Activated CD4-positive, alpha-beta memory T cell treated with anti-CD3 and anti-CD28 coated beads, Interleukin-2, amount 10 ng/mL, durations not matched to agents 7 days and 5 days (primary cell): ENCODE measurements around the gene BEND6. TPM values are rescaled to one million over a fixed set of nuclear protein-coding genes. Genes with fewer than 3 reads are reported as not detected.

ENCODE experiments used
- CTCF ChIA-PET: fragments of 350-600 bp; sonication (Branson Sonifier 250); formaldehyde crosslinking; loops from one replicate; lab custom pipeline; 2021; ENCODE audit warnings: antibody characterized with exemption, inconsistent platforms; lab: Charles Lee
- POLR2A ChIA-PET: fragments of 350-600 bp; sonication (Branson Sonifier 250); formaldehyde crosslinking; loops from one replicate; lab custom pipeline; 2021; ENCODE audit warnings: antibody characterized with exemption; lab: Charles Lee
- DNase-seq: peaks from one replicate; pipeline ENCODE4 v3.0.0-alpha.2; 2020
- H3K27ac Mint-ChIP-seq: one replicate; pipeline ENCODE4 v1.8.0; 2021; ENCODE audit warnings: mild to moderate bottlenecking, mixed read lengths
- H3K27me3 Mint-ChIP-seq: one replicate; pipeline ENCODE4 v1.8.0; 2021; ENCODE audit warnings: mixed read lengths
- H3K36me3 Mint-ChIP-seq: one replicate; pipeline ENCODE4 v1.8.0; 2021; ENCODE audit warnings: low read depth, mixed read lengths
- H3K4me1 Mint-ChIP-seq: one replicate; pipeline ENCODE4 v1.8.0; 2021; ENCODE audit warnings: mixed read lengths
- H3K4me3 Mint-ChIP-seq: one replicate; pipeline ENCODE4 v1.8.0; 2021; ENCODE audit warnings: mild to moderate bottlenecking, mixed read lengths
- H3K9me3 Mint-ChIP-seq: one replicate; pipeline ENCODE4 v1.8.0; 2021; ENCODE audit warnings: mixed read lengths
- total RNA-seq, 2 experiments: library from RNA; stranded (reverse); gene quantifications; one replicate each; pipeline ENCODE4 v1.2.3, GENCODE V29; 2021

BEND6 gene
- total RNA-seq, 2 experiments from 2014 or later: not detected

DNA sequence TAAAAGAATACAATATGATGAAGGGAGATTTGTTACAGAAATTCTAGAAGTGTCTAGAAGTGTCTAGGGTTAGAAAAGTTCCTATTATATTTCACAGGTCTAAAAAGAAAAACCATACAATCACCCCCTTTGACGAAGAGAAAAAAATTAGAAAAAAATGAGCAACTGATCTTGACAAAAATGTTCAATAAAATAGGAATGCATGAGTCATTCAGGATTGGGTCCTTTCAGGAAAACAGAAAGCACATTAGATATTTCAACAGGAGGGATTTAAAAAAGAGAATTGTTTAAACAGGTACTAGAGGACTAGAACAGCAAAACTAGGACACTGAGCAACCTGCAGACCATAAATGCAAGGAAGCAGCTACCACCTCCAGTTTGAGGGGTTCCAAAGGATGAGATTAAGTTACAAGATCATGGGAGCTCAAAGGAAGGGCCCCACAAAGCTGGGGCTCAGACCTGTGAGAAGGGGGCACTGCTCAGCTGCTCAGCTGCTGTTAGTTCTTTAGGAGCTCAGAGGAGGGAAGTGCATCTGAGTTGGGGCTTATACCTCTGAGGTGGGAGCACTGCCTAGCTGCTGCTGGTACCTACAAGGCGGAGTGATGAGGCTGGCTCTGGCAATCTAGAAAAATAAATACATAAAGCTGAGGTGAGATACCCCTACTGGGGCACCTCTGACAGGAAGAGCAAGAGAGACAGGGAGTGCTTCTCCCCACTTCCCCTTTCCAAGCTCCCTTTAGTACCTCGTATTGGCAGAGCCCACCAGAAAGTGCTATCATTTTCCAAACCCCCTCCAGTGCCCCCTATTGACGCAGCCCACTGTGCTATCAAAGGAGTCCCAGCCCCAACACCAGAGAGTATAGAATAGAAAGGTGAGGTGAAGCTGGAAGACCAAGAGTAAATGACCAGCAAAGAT, 27.1 kb upstream of the BEND6 start:
- POLR2A ChIA-PET: no interaction called here
- Mint-ChIP-seq H3K27ac (no peak overlapping the region), H3K4me3 (no peak overlapping the region), H3K4me1 (no peaks in the 10 kb centered on the region), H3K9me3 (no peaks in the 10 kb centered on the region), H3K27me3 (peaks cover 35% of the 10 kb centered on the region), H3K36me3 (no peaks in the 10 kb centered on the region)
- CTCF ChIA-PET: no interaction called here
- DNase-seq: no peak

GRCh38 chr6:56930846-56931245, 24.1 kb upstream of the BEND6 start:
- H3K27me3 Mint-ChIP-seq: peaks cover 33% of the 10 kb centered on the region
- POLR2A ChIA-PET: no interaction called here

DNA sequence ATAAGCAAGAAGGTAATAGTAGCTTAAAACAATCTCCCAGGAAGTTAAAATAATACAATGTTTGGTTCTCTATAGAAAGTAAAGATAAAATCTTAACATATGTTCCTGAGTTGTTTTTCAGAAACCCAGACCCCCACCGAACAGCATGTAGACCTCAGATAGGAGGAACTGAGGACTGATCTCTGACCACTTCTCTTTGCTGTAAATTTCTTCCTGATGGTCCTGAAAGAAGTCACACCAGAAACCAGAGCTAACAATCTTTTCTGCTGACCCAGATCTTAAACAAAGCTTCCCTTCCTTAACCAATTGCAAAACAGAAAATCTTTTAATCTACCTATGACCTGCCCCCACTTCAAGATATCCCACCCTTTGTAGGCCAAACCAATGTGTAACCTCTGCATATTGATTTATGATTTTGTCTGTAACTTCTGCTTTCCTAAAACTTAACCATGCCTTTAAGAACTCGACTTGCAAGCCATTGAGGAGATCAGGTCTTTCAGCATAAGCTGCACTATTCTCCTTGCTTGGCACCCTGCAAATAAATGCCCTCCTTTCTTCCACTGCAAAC, 21.9 kb upstream of the BEND6 start:
- H3K27me3 Mint-ChIP-seq: peaks cover 19% of the 10 kb centered on the region
- ChIA-PET POLR2A (no interaction called here), CTCF (interaction anchor here (0.8 kb wide), 1 partner anchor 13 kb away, joined by 4 read pairs; no protein-coding TSS in a partner anchor)
- no peaks in the 10 kb centered on the region for H3K36me3 Mint-ChIP-seq
- no peak overlapping the region for H3K27ac Mint-ChIP-seq
- no peaks in the 10 kb centered on the region for H3K4me1 Mint-ChIP-seq
- no peaks in the 10 kb centered on the region for H3K9me3 Mint-ChIP-seq
- DNase-seq: no peak
- no peak overlapping the region for H3K4me3 Mint-ChIP-seq

More at GRCh38 chr6:56930846-56931245, 24.1 kb upstream of the BEND6 start:
- no peak for DNase-seq
- H3K9me3 Mint-ChIP-seq: no peaks in the 10 kb centered on the region
- H3K36me3 Mint-ChIP-seq: no peaks in the 10 kb centered on the region
- H3K4me3 Mint-ChIP-seq: no peak overlapping the region
- no peaks in the 10 kb centered on the region for H3K4me1 Mint-ChIP-seq
- CTCF ChIA-PET: interaction anchor here (1.0 kb wide), 1 partner anchor 24 kb away, joined by 3 read pairs; no protein-coding TSS in a partner anchor
- no peak overlapping the region for H3K27ac Mint-ChIP-seq

DNA sequence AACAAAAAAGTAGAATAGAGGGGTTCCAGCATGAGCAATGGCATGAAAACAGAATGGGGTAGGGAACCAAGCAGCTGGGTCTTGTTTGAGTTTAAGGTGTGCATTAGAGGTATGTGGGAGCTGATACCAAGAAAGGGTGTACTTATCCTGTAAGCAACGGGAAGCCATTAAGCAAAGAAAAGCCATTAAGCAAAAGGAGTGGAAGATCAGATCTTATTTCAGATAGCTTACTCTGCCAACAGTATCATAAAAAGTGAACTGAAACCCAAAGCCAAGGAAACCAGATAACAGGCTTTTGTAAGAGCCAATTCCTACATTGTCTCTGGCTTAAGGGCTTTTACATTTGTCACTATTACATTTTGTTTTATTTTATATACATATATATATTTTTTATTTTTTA, 21.3 kb upstream of the BEND6 start:
- Mint-ChIP-seq H3K9me3 (no peaks in the 10 kb centered on the region), H3K4me1 (no peaks in the 10 kb centered on the region), H3K27ac (no peak overlapping the region), H3K27me3 (peaks cover 19% of the 10 kb centered on the region), H3K4me3 (no peak overlapping the region), H3K36me3 (no peaks in the 10 kb centered on the region)
- ChIA-PET CTCF (no interaction called here), POLR2A (no interaction called here)
- DNase-seq: no peak

DNA sequence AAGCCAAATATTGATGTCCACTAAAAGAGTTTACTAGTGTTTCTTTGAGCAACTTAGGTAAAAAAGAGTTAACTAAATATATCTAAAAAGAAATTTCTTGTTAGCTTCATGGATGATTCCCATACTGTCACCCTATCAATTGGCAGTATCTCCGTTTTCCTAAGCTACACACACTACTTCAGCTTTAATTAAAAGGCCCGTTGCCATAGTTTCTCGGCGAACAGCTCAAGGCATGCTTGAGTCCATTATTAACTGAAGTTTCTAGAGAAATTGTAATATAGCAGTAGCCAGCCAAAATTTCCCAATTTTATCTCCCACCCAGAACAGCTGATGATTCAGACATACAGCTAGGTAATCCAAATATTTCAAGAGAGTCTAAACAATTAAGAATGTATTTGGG, 20.0 kb upstream of the BEND6 start:
- H3K9me3 Mint-ChIP-seq: peaks cover 2% of the 10 kb centered on the region
- H3K27me3 Mint-ChIP-seq: peaks cover 21% of the 10 kb centered on the region
- H3K4me3 Mint-ChIP-seq: no peak overlapping the region
- ChIA-PET POLR2A (no interaction called here), CTCF (interaction anchor here (1.2 kb wide), 1 partner anchor 382 kb away, joined by 3 read pairs; the partner anchor contains the start of gene PRIM2)
- H3K27ac Mint-ChIP-seq: no peak overlapping the region
- no peaks in the 10 kb centered on the region for H3K4me1 Mint-ChIP-seq
- no peak for DNase-seq
- no peaks in the 10 kb centered on the region for H3K36me3 Mint-ChIP-seq

DNA sequence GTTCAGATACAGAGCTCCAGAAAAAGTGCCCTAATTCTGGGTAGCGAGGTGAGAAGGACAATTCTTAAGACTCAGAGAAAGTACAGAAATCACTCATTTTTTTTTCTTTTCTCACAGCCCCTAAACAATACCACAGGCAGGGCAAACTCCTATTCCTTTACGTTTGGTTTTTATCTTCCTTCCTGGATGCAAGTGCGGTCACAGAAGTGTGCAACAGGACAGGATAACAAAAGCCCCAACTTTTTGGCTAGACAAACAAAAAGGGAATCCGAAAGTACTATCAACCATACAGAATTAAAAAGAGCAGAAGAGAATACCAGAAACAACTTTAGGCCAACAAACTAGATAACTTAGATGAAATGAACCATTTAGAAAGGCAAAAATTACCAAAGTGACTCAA, 18.4 kb upstream of the BEND6 start:
- ChIA-PET POLR2A (no interaction called here), CTCF (interaction anchor here (0.6 kb wide), 1 partner anchor 163 kb away, joined by 3 read pairs; no protein-coding TSS in a partner anchor)
- H3K36me3 Mint-ChIP-seq: no peaks in the 10 kb centered on the region
- no peak overlapping the region for H3K27ac Mint-ChIP-seq
- no peaks in the 10 kb centered on the region for H3K4me1 Mint-ChIP-seq
- H3K27me3 Mint-ChIP-seq: peaks cover 16% of the 10 kb centered on the region
- H3K4me3 Mint-ChIP-seq: no peak overlapping the region
- H3K9me3 Mint-ChIP-seq: peaks cover 7% of the 10 kb centered on the region
- no peak for DNase-seq

DNA sequence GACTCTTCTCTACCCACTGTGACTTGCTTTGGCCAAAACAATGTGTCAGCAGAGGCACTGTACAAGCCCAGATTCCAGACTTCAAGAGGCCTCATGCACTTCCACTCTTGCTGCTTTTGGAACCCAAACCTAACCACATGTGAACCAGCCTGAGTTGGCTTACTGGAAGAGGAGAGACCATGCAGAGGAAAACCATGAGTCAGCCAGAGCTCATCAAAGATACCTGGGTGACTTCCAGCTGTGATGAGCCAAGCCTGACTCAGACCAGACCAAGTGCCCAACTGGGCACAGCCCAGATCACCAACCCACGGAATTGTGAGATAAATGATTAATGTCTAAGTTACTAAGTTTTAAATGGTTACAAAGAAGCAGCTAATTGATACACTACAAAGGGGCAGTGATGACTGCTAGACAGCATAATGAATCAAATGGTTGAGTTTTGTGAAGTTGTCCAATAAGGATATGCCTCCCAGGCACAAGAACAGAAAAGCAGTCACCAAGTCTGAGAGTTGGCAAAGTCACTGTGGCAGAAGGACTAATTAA, 16.2 kb upstream of the BEND6 start:
- H3K9me3 Mint-ChIP-seq: peaks cover 12% of the 10 kb centered on the region
- no peak for DNase-seq
- H3K4me1 Mint-ChIP-seq: no peaks in the 10 kb centered on the region
- H3K4me3 Mint-ChIP-seq: no peak overlapping the region
- CTCF ChIA-PET: interaction anchor here (1.2 to 1.4 kb wide), 2 partner anchors 16 to 35 kb away, joined by 3 to 5 read pairs; partner anchors contain the start of gene BEND6
- POLR2A ChIA-PET: no interaction called here
- peaks cover 2% of the 10 kb centered on the region for H3K27me3 Mint-ChIP-seq
- no peak overlapping the region for H3K27ac Mint-ChIP-seq
- H3K36me3 Mint-ChIP-seq: no peaks in the 10 kb centered on the region

GRCh38 chr6:56940463-56940862, 14.4 kb upstream of the BEND6 start:
- H3K9me3 Mint-ChIP-seq: peaks cover 12% of the 10 kb centered on the region
- H3K27ac Mint-ChIP-seq: no peak overlapping the region
- no peaks in the 10 kb centered on the region for H3K36me3 Mint-ChIP-seq
- CTCF ChIA-PET: no interaction called here
- peaks cover 7% of the 10 kb centered on the region for H3K27me3 Mint-ChIP-seq
- no peak overlapping the region for H3K4me3 Mint-ChIP-seq
- POLR2A ChIA-PET: no interaction called here
- H3K4me1 Mint-ChIP-seq: no peaks in the 10 kb centered on the region
- DNase-seq: no peak

DNA sequence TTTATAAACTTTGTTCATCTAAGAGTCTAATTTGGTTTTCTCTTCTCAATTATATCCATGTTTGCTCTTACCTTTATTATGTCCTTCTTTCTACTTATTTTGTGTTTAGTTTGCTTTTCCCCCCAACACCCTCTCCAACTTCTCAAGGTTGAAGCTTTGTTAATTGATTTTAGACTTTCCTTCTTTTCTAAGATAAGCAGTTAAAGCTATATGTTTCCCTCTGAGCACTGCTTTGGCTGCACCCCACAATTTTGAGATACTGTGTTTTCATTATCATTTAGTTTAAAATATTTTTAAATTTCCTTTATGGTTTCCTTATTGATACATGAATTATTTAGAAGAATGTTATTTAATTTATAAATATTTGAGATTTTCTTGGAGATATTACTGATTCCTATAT, 13.9 kb upstream of the BEND6 start:
- H3K36me3 Mint-ChIP-seq: no peaks in the 10 kb centered on the region

GRCh38 chr6:56944661-56945060, 10.2 kb upstream of the BEND6 start:
- Mint-ChIP-seq H3K27me3 (peaks cover 39% of the 10 kb centered on the region), H3K9me3 (peaks cover 10% of the 10 kb centered on the region), H3K4me3 (no peak overlapping the region), H3K36me3 (no peaks in the 10 kb centered on the region), H3K27ac (no peak overlapping the region), H3K4me1 (no peaks in the 10 kb centered on the region)
- ChIA-PET POLR2A (no interaction called here), CTCF (no interaction called here)
- no peak for DNase-seq

More for the DNA sequence above, 13.9 kb upstream of the BEND6 start:
- no peak overlapping the region for H3K27ac Mint-ChIP-seq
- peaks cover 12% of the 10 kb centered on the region for H3K9me3 Mint-ChIP-seq
- ChIA-PET POLR2A (no interaction called here), CTCF (no interaction called here)
- H3K4me3 Mint-ChIP-seq: no peak overlapping the region
- H3K4me1 Mint-ChIP-seq: no peaks in the 10 kb centered on the region
- peaks cover 12% of the 10 kb centered on the region for H3K27me3 Mint-ChIP-seq
- DNase-seq: no peak

GRCh38 chr6:56946368-56946767, 8.5 kb upstream of the BEND6 start:
- Mint-ChIP-seq H3K9me3 (peaks cover 6% of the 10 kb centered on the region), H3K4me3 (no peak overlapping the region), H3K4me1 (peaks cover 2% of the 10 kb centered on the region), H3K36me3 (no peaks in the 10 kb centered on the region), H3K27ac (no peak overlapping the region), H3K27me3 (peaks cover 48% of the 10 kb centered on the region)
- ChIA-PET CTCF (no interaction called here), POLR2A (no interaction called here)
- no peak for DNase-seq

DNA sequence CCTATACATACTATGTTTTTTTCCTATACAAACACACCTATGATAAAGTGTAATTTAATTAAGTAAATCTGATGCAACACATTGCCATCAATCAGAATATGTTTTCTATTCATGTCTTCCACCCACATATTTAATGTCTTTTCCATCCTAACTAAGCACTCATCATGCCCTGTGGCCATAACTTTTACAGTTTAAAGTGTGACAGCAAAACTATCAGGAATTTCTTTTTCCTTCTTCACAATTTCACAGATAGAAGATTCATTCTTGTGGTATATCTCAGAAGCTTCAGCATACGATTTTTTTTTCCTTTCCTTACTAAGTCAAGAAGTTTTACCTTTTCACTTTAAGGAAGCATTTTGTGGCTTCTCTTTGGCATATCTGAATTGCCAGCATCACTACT, 7.0 kb upstream of the BEND6 start:
- POLR2A ChIA-PET: no interaction called here
- Mint-ChIP-seq H3K4me1 (peaks cover 2% of the 10 kb centered on the region), H3K4me3 (no peak overlapping the region), H3K27me3 (peaks cover 59% of the 10 kb centered on the region), H3K36me3 (no peaks in the 10 kb centered on the region), H3K9me3 (no peaks in the 10 kb centered on the region), H3K27ac (no peak overlapping the region)
- DNase-seq: no peak
- CTCF ChIA-PET: no interaction called here

GRCh38 chr6:56949265-56949664, 5.6 kb upstream of the BEND6 start:
- Mint-ChIP-seq H3K36me3 (no peaks in the 10 kb centered on the region), H3K4me3 (no peak overlapping the region), H3K4me1 (peaks cover 15% of the 10 kb centered on the region), H3K9me3 (no peaks in the 10 kb centered on the region), H3K27me3 (peaks cover 70% of the 10 kb centered on the region), H3K27ac (no peak overlapping the region)
- ChIA-PET POLR2A (no interaction called here), CTCF (no interaction called here)
- DNase-seq: no peak
